HepG2 (cell line): ENCODE results near the gene MYO3B. TPM values are rescaled to one million over a fixed set of nuclear protein-coding genes. Genes with fewer than 3 reads are reported as not detected.

ENCODE experiments used
- DR1 ChIP-seq: sonication (generic); formaldehyde crosslinking; IDR thresholded peaks from 2 replicates; pipeline ENCODE4 v1.8.0; 2021; ENCODE audit warnings: mild to moderate bottlenecking, missing genetic modification reagents, inconsistent platforms
- EP300 ChIP-seq, 3 experiments: sonication (generic) in 1 of 3; formaldehyde crosslinking in 1 of 3; IDR thresholded peaks; 2 replicates each; pipeline versions ENCODE4 v1.5.1 to v1.6.1; 2011 to 2020; ENCODE audit warnings: low read depth in 2 of 3, low read length in 2 of 3, borderline replicate concordance in 1 of 3, improper control_type of control experiment in 1 of 3, mild to moderate bottlenecking in 1 of 3, missing genetic modification reagents in 1 of 3, moderate library complexity in 1 of 3
- HIVEP1 ChIP-seq: sonication (generic); formaldehyde crosslinking; IDR thresholded peaks from 2 replicates; pipeline ENCODE4 v1.4.0; 2020; ENCODE audit warnings: mild to moderate bottlenecking, missing genetic modification reagents
- KAT7 ChIP-seq: IDR thresholded peaks from 2 replicates; pipeline ENCODE4 v1.6.1; 2018; ENCODE audit warnings: borderline replicate concordance, missing compliant biosample characterization
- MTA1 ChIP-seq: sonication (generic); formaldehyde crosslinking; IDR thresholded peaks from 2 replicates; pipeline ENCODE4 v1.4.0; 2020; ENCODE audit warnings: missing genetic modification reagents, mild to moderate bottlenecking, borderline replicate concordance
- NCOA5 ChIP-seq: sonication (generic); formaldehyde crosslinking; IDR thresholded peaks from 2 replicates; pipeline ENCODE4 v1.4.0; 2020; ENCODE audit warnings: missing genetic modification reagents
- PRMT3 ChIP-seq: sonication (generic); formaldehyde crosslinking; IDR thresholded peaks from 2 replicates; pipeline ENCODE4 v1.8.1; 2022; ENCODE audit warnings: low read depth, mild to moderate bottlenecking, moderate library complexity, missing genetic modification reagents, borderline replicate concordance
- SETDB1 ChIP-seq: sonication (generic); formaldehyde crosslinking; IDR thresholded peaks from 2 replicates; pipeline ENCODE4 v1.5.1; 2020; ENCODE audit warnings: missing genetic modification reagents, mild to moderate bottlenecking, borderline replicate concordance
- SOX6 ChIP-seq, 2 experiments: fragments of 450-650 bp in 1 of 2; sonication (generic) in 1 of 2; formaldehyde crosslinking in 1 of 2; IDR thresholded peaks; 2 replicates each; pipeline versions ENCODE4 v1.4.0 to v1.6.1; 2017 to 2020; ENCODE audit warnings: antibody characterized with exemption in 1 of 2, mild to moderate bottlenecking in 1 of 2, missing genetic modification reagents in 1 of 2
- STAG1 ChIP-seq: sonication (generic); formaldehyde crosslinking; IDR thresholded peaks from 2 replicates; pipeline ENCODE4 v1.4.0; 2020; ENCODE audit warnings: missing genetic modification reagents
- TARDBP ChIP-seq: sonication (generic); formaldehyde crosslinking; IDR thresholded peaks from 2 replicates; pipeline ENCODE4 v1.8.0; 2022; ENCODE audit warnings: mild to moderate bottlenecking, missing genetic modification reagents
- ZC3H13 ChIP-seq: sonication (generic); formaldehyde crosslinking; IDR thresholded peaks from 2 replicates; pipeline ENCODE4 v1.8.1; 2023; ENCODE audit warnings: mild to moderate bottlenecking, missing genetic modification reagents, moderate library complexity
- ZC3H4 ChIP-seq: sonication (generic); formaldehyde crosslinking; IDR thresholded peaks from 2 replicates; pipeline ENCODE4 v1.4.0; 2020; ENCODE audit warnings: missing genetic modification reagents, borderline replicate concordance
- ZFP36L1 ChIP-seq: sonication (generic); formaldehyde crosslinking; IDR thresholded peaks from 2 replicates; pipeline ENCODE4 v1.8.0; 2022; ENCODE audit warnings: mild to moderate bottlenecking, missing genetic modification reagents, moderate library complexity
- ZKSCAN1 ChIP-seq: fragments of 150-350 bp; IDR thresholded peaks from 2 replicates; pipeline ENCODE4 v1.6.1; 2014; ENCODE audit warnings: low read length
- ZNF430 ChIP-seq: sonication (generic); formaldehyde crosslinking; IDR thresholded peaks from 2 replicates; pipeline ENCODE4 v1.9.0; 2021; ENCODE audit warnings: mild to moderate bottlenecking, missing genetic modification reagents
- ZNF431 ChIP-seq: sonication (generic); formaldehyde crosslinking; IDR thresholded peaks from 2 replicates; pipeline ENCODE4 v1.9.0; 2022; ENCODE audit warnings: missing genetic modification reagents, low read depth, mild to moderate bottlenecking, borderline replicate concordance
- ZSCAN20 ChIP-seq: sonication (generic); formaldehyde crosslinking; IDR thresholded peaks from 2 replicates; pipeline ENCODE4 v1.4.0; 2020; ENCODE audit warnings: missing genetic modification reagents, mild to moderate bottlenecking, borderline replicate concordance
- polyA plus RNA-seq, 8 experiments: library from polyadenylated mRNA; depleted of rRNA in 3 of 8; stranded (reverse) in 7 of 8; unstranded in 1 of 8; fragments of >200 nt; fragmentation: Illumina TruSeq in 4 of 8; extraction: Trizol in 4 of 8; gene quantifications; 2 replicates each; pipeline versions ENCODE4 v1.2.1 to v1.2.3, GENCODE V29; 2011 to 2016; ENCODE audit warnings: low read depth in 4 of 8, missing spikeins in 1 of 8, mixed read lengths in 1 of 8; ENCODE audit not compliant: insufficient read depth in 1 of 8
- total RNA-seq, 5 experiments: library from RNA; depleted of rRNA; stranded (reverse); fragments of >200 nt; fragmentation: Illumina TruSeq; extraction: Trizol; gene quantifications; 2 replicates each; pipeline ENCODE4 v1.2.3, GENCODE V29; 2016; ENCODE audit warnings: low read depth in 1 of 5
- TF ChIP-seq, protein P1 (sequence below): sonication (generic); formaldehyde crosslinking; IDR thresholded peaks from 2 replicates; pipeline ENCODE4 v1.5.1; 2020; ENCODE audit warnings: missing genetic modification reagents, mild to moderate bottlenecking, borderline replicate concordance
- TF ChIP-seq, protein P2 (sequence below): sonication (generic); formaldehyde crosslinking; IDR thresholded peaks from 2 replicates; pipeline ENCODE4 v1.4.0; 2020; ENCODE audit warnings: mild to moderate bottlenecking, missing genetic modification reagents
- TF ChIP-seq, protein P3 (sequence below): sonication (generic); formaldehyde crosslinking; conservative IDR thresholded peaks from 2 replicates; pipeline ENCODE4 v1.5.0; 2020; ENCODE audit warnings: missing genetic modification reagents
- TF ChIP-seq, protein P4 (sequence below): IDR thresholded peaks from 2 replicates; pipeline ENCODE4 v1.6.1; 2016; ENCODE audit warnings: low read depth, borderline replicate concordance

The MYO3B gene
- total and polyA plus RNA-seq, 2 of the 13 experiments (the other 11 are each of a cell fraction or from before 2014, with no cell fraction given): 0.01 TPM; not detected in 1

DNA sequence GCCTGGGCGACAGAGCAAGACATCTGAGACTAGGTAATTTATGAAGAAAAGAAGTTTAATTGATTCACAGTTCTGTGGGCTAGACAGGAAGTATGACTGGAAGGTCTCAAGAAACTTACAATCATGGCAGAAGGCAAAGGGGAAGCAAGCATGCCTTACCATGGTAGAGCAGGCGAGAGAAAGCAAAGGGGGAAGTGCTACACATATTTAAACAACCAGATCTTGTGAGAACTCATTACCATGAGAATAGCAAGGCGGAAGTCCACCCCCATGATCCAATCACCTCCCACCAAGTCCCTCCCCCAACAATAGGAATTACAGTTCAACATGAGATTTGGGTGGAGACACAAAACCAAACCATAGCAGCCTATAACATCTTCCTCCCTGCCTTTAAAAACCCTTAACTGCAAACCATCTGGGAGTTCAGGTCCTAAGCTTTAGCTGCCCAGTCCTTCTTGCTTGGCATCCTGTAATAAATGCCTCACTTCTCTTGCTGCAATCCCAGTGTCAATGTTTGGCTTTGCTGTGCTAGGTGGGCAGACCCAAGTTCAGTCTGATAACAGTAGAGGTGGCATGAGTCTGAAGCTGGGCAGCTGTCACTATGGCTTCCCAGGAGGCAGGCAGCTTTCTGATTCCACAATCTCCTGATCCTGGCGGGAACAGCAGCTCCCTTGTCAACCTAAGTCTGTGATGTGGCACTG, 526.0 kb downstream of the MYO3B start (continued):
- TF ChIP-seq, protein P1, sequence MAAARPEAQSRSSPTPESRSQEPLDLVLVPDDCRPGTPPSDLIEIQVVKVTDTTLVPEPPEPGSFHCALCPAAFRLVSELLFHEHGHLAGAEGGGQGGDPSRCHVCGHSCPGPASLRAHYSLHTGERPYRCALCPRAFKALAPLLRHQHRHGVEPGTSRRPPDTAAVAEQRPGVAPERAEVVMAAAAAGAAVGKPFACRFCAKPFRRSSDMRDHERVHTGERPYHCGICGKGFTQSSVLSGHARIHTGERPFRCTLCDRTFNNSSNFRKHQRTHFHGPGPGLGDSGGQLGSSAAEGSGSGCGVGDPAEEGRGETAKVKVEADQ (CRISPR knock-in tag): no peak
- TF ChIP-seq, protein P2, sequence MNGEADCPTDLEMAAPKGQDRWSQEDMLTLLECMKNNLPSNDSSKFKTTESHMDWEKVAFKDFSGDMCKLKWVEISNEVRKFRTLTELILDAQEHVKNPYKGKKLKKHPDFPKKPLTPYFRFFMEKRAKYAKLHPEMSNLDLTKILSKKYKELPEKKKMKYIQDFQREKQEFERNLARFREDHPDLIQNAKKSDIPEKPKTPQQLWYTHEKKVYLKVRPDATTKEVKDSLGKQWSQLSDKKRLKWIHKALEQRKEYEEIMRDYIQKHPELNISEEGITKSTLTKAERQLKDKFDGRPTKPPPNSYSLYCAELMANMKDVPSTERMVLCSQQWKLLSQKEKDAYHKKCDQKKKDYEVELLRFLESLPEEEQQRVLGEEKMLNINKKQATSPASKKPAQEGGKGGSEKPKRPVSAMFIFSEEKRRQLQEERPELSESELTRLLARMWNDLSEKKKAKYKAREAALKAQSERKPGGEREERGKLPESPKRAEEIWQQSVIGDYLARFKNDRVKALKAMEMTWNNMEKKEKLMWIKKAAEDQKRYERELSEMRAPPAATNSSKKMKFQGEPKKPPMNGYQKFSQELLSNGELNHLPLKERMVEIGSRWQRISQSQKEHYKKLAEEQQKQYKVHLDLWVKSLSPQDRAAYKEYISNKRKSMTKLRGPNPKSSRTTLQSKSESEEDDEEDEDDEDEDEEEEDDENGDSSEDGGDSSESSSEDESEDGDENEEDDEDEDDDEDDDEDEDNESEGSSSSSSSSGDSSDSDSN (CRISPR knock-in tag): no peak
- TF ChIP-seq, protein P3, sequence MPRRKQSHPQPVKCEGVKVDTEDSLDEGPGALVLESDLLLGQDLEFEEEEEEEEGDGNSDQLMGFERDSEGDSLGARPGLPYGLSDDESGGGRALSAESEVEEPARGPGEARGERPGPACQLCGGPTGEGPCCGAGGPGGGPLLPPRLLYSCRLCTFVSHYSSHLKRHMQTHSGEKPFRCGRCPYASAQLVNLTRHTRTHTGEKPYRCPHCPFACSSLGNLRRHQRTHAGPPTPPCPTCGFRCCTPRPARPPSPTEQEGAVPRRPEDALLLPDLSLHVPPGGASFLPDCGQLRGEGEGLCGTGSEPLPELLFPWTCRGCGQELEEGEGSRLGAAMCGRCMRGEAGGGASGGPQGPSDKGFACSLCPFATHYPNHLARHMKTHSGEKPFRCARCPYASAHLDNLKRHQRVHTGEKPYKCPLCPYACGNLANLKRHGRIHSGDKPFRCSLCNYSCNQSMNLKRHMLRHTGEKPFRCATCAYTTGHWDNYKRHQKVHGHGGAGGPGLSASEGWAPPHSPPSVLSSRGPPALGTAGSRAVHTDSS (CRISPR knock-in tag): no peak
- TF ChIP-seq NCOA5 (no peak), ZFP36L1 (0 out of 2 replicates have a peak, but pooled peaks have one; percentile 14), TARDBP (CRISPR knock-in tag) (no peak), SOX6 (IDR thresholded peaks at IDR 0.05) (no peak), SOX6 (CRISPR knock-in tag; IDR thresholded peaks at IDR 0.05) (0 out of 2 replicates have a peak, but pooled peaks have one; percentile 11), DR1 (CRISPR knock-in tag) (no peak), MTA1 (CRISPR knock-in tag) (no peak), PRMT3 (CRISPR knock-in tag) (no peak), EP300 (IDR thresholded peaks at IDR 0.05; ENCODE audit: low read depth in 2 of 2, low read length in 2 of 2) (no peak), EP300 (CRISPR knock-in tag; IDR thresholded peaks at IDR 0.05; ENCODE audit: borderline replicate concordance) (no peak), ZC3H4 (CRISPR knock-in tag) (no peak), ZKSCAN1 (no peak), STAG1 (CRISPR knock-in tag) (no peak), ZSCAN20 (CRISPR knock-in tag) (no peak), HIVEP1 (no peak), KAT7 (no peak), ZNF430 (CRISPR knock-in tag) (no peak), ZC3H13 (CRISPR knock-in tag) (no peak), SETDB1 (CRISPR knock-in tag) (no peak), ZNF431 (CRISPR knock-in tag) (no peak)
- TF ChIP-seq, protein P4, sequence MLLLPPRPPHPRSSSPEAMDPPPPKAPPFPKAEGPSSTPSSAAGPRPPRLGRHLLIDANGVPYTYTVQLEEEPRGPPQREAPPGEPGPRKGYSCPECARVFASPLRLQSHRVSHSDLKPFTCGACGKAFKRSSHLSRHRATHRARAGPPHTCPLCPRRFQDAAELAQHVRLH (CRISPR knock-in tag): no peak
